Measurements from ENCODE around the gene OR4X1.
A peak's percentile ranks its signal among the peaks of the same experiment; 100 is the strongest.
"Not testable (repeated sequence)": the region's sequence is repeated elsewhere in the genome, so short reads cannot be mapped to it uniquely, and the experiment has no call there.

OR4X1 gene

GRCh38 chr11:48263423-48263911, at the start of gene OR4X1:
TSS of gene OR4X1 (plus strand) at chr11:48263861. CDS start at chr11:48263861, 0 bp downstream.
- ATAC-seq: no peak
- H3K27me3 Mint-ChIP-seq: no peaks in the 10 kb centered on the region

GRCh38 chr11:48216510-48216909, 47.2 kb upstream of the OR4X1 start, which contains the start of gene OR4B1:
TSS of gene OR4B1 (plus strand) at chr11:48216810. CDS start at chr11:48216810, 0 bp downstream.
- no peaks in the 10 kb centered on the region for H3K4me1 Mint-ChIP-seq

More at GRCh38 chr11:48263423-48263911, at the start of gene OR4X1:
- Mint-ChIP-seq H3K9me3 (no peaks in the 10 kb centered on the region), H3K4me3 (no peak within 1 kb of the TSS), H3K27ac (no peak within 1 kb of the TSS), H3K36me3 (no peaks in the 10 kb centered on the region), H3K4me1 (no peaks in the 10 kb centered on the region)

GRCh38 chr11:48228761-48229160, 34.9 kb upstream of the OR4X1 start:
- H3K27me3 Mint-ChIP-seq: peaks cover 17% of the 10 kb centered on the region
- H3K4me3 Mint-ChIP-seq: no peak overlapping the region
- H3K36me3 Mint-ChIP-seq: no peaks in the 10 kb centered on the region
- H3K4me1 Mint-ChIP-seq: no peaks in the 10 kb centered on the region
- H3K27ac Mint-ChIP-seq: no peak overlapping the region
- no peak for ATAC-seq
- H3K9me3 Mint-ChIP-seq: peaks cover 6% of the 10 kb centered on the region

More at GRCh38 chr11:48216510-48216909, 47.2 kb upstream of the OR4X1 start, which contains the start of gene OR4B1:
- no peaks in the 10 kb centered on the region for H3K9me3 Mint-ChIP-seq
- peaks cover under 1% of the 10 kb centered on the region for H3K27me3 Mint-ChIP-seq
- no peak for ATAC-seq
- H3K36me3 Mint-ChIP-seq: no peaks in the 10 kb centered on the region
- H3K27ac Mint-ChIP-seq: no peak within 1 kb of the TSS
- no peak within 1 kb of the TSS for H3K4me3 Mint-ChIP-seq

- H3K27ac Mint-ChIP-seq, H3K4me3 Mint-ChIP-seq, H3K36me3 Mint-ChIP-seq, ATAC-seq, H3K4me1 Mint-ChIP-seq, H3K9me3 Mint-ChIP-seq: not testable (repeated sequence)
- peaks cover 26% of the 10 kb centered on the region for H3K27me3 Mint-ChIP-seq
Measured at GRCh38 chr11:48230057-48230456, 33.6 kb upstream of the OR4X1 start.

GRCh38 chr11:48237727-48238126, 25.9 kb upstream of the OR4X1 start:
- H3K4me1 Mint-ChIP-seq: no peaks in the 10 kb centered on the region
- H3K27ac Mint-ChIP-seq: no peak overlapping the region
- no peaks in the 10 kb centered on the region for H3K36me3 Mint-ChIP-seq
- no peaks in the 10 kb centered on the region for H3K9me3 Mint-ChIP-seq
- ATAC-seq: no peak
- H3K4me3 Mint-ChIP-seq: no peak overlapping the region
- H3K27me3 Mint-ChIP-seq: peaks cover 72% of the 10 kb centered on the region

GRCh38 chr11:48242501-48242900, 21.2 kb upstream of the OR4X1 start:
- Mint-ChIP-seq H3K27ac (no peak overlapping the region), H3K36me3 (no peaks in the 10 kb centered on the region), H3K9me3 (no peaks in the 10 kb centered on the region), H3K4me3 (no peak overlapping the region), H3K4me1 (no peaks in the 10 kb centered on the region), H3K27me3 (peaks cover 46% of the 10 kb centered on the region)
- ATAC-seq: no peak

GRCh38 chr11:48244804-48245203, 18.9 kb upstream of the OR4X1 start, which contains the start of gene OR4X2:
TSS of gene OR4X2 (plus strand) at chr11:48245104. CDS start at chr11:48245104, 0 bp downstream.
- peaks cover 5% of the 10 kb centered on the region for H3K9me3 Mint-ChIP-seq
- no peaks in the 10 kb centered on the region for H3K36me3 Mint-ChIP-seq
- H3K27ac Mint-ChIP-seq: no peak within 1 kb of the TSS
- no peaks in the 10 kb centered on the region for H3K4me1 Mint-ChIP-seq
- no peak within 1 kb of the TSS for H3K4me3 Mint-ChIP-seq
- no peak for ATAC-seq
- peaks cover 28% of the 10 kb centered on the region for H3K27me3 Mint-ChIP-seq

GRCh38 chr11:48248902-48249301, 14.8 kb upstream of the OR4X1 start:
- peaks cover 21% of the 10 kb centered on the region for H3K27me3 Mint-ChIP-seq
- no peaks in the 10 kb centered on the region for H3K4me1 Mint-ChIP-seq
- H3K9me3 Mint-ChIP-seq: peaks cover 8% of the 10 kb centered on the region
- no peak overlapping the region for H3K4me3 Mint-ChIP-seq
- H3K27ac Mint-ChIP-seq: no peak overlapping the region
- no peaks in the 10 kb centered on the region for H3K36me3 Mint-ChIP-seq
- no peak for ATAC-seq

- Mint-ChIP-seq H3K9me3 (no peaks in the 10 kb centered on the region), H3K4me1 (no peaks in the 10 kb centered on the region), H3K36me3 (no peaks in the 10 kb centered on the region)
Measured at GRCh38 chr11:48261600-48261999, 2.1 kb upstream of the OR4X1 start.

GRCh38 chr11:48270621-48271020, 7.0 kb downstream of the OR4X1 start:
- H3K27me3 Mint-ChIP-seq: no peaks in the 10 kb centered on the region
- H3K9me3 Mint-ChIP-seq: no peaks in the 10 kb centered on the region
- H3K4me1 Mint-ChIP-seq: no peaks in the 10 kb centered on the region
- H3K36me3 Mint-ChIP-seq: no peaks in the 10 kb centered on the region
- no peak overlapping the region for H3K4me3 Mint-ChIP-seq
- ATAC-seq: no peak
- no peak overlapping the region for H3K27ac Mint-ChIP-seq

More at GRCh38 chr11:48261600-48261999, 2.1 kb upstream of the OR4X1 start:
- Mint-ChIP-seq H3K27me3 (peaks cover 7% of the 10 kb centered on the region), H3K27ac (no peak overlapping the region), H3K4me3 (no peak overlapping the region)
- ATAC-seq: no peak

- H3K27me3 Mint-ChIP-seq: no peaks in the 10 kb centered on the region
- no peaks in the 10 kb centered on the region for H3K36me3 Mint-ChIP-seq
- no peaks in the 10 kb centered on the region for H3K4me1 Mint-ChIP-seq
- no peak overlapping the region for H3K4me3 Mint-ChIP-seq
- no peaks in the 10 kb centered on the region for H3K9me3 Mint-ChIP-seq
- no peak overlapping the region for H3K27ac Mint-ChIP-seq
- ATAC-seq: no peak
Measured at GRCh38 chr11:48272606-48273005, 8.9 kb downstream of the OR4X1 start.

- Mint-ChIP-seq H3K9me3 (no peaks in the 10 kb centered on the region), H3K4me1 (no peaks in the 10 kb centered on the region), H3K27me3 (peaks cover 25% of the 10 kb centered on the region), H3K27ac (no peak within 1 kb of the TSS), H3K36me3 (no peaks in the 10 kb centered on the region), H3K4me3 (no peak within 1 kb of the TSS)
- no peak for ATAC-seq
Measured at GRCh38 chr11:48305923-48306322, 42.3 kb downstream of the OR4X1 start, which contains the start of gene OR4S1. TSS of gene OR4S1 (plus strand) at chr11:48306223. CDS start at chr11:48306223, 0 bp downstream.

GRCh38 chr11:48307760-48308386, 44.2 kb downstream of the OR4X1 start:
- Mint-ChIP-seq H3K9me3 (no peaks in the 10 kb centered on the region), H3K4me1 (no peaks in the 10 kb centered on the region), H3K27ac (no peak overlapping the region), H3K27me3 (peaks cover 25% of the 10 kb centered on the region), H3K36me3 (no peaks in the 10 kb centered on the region), H3K4me3 (no peak overlapping the region)
- ATAC-seq: peak; percentile 70

GRCh38 chr11:48313590-48313989, 49.9 kb downstream of the OR4X1 start:
- not testable (repeated sequence) for H3K4me3 Mint-ChIP-seq, H3K27me3 Mint-ChIP-seq, H3K4me1 Mint-ChIP-seq, H3K36me3 Mint-ChIP-seq, H3K27ac Mint-ChIP-seq, ATAC-seq
- peaks cover 11% of the 10 kb centered on the region for H3K9me3 Mint-ChIP-seq

All from stimulated activated memory B cell treated with anti-CD40 and anti-IgM and Interleukin-4, amounts not matched to agents 10 μg/mL and 1 μg/mL and 100 μg/mL, for 72 hours (primary cell).